Measurements from ENCODE around the gene ECE1.
A peak's percentile ranks its signal among the peaks of the same experiment; 100 is the strongest.
"Not testable (repeated sequence)": the region's sequence is repeated elsewhere in the genome, so short reads cannot be mapped to it uniquely, and the experiment has no call there.

Gene ECE1

DNA sequence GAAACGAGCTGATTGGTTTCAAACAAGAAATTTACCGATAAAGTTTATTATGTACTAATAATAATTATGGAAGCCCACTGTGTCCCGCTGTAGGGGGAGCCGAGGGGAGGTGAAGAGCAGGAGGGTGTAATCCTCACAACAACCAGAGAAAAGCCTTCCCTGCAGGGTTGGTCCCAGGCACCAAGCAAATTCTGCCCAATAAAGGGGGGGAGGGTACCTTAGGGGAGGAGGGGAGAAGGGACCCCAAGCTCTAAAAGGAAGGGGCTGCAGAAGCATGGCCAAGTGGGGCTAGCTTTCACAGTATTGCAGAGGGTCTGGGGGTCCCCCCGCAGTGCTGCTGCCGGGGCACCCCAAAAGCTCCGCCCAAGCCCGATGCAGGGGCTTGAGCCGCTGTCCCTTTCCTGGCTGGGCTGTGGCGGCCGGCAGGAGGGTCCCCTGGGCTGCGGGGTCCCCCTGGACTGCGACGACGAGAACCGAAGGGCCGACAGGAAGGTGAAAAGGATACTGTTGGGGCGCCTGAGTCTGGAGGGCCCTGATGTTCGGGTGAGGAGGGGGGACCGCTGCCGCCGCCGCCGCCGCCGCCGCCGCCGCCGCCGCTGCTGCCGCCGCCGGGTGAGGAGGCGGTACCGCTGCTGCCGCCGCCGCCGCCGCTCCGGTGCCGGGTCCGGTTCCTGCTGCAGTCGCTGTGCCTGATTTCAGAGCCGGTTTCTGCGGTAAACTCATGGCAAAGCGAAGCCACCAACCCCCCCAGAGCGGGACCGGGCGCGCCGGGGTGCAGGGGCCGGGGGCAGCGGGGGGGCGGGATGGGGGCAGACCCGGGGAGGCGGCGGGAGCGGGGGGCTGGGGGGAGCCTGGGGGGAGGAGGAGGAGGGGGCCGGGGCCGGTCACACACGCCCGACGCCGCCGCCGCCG is 114.3 kb downstream of the ECE1 start:
- ATAC-seq = peak; percentile 5 to 6

GRCh38 chr1:21175324-21175669 is 115.0 kb downstream of the ECE1 start:
- ATAC-seq = no peak

DNA sequence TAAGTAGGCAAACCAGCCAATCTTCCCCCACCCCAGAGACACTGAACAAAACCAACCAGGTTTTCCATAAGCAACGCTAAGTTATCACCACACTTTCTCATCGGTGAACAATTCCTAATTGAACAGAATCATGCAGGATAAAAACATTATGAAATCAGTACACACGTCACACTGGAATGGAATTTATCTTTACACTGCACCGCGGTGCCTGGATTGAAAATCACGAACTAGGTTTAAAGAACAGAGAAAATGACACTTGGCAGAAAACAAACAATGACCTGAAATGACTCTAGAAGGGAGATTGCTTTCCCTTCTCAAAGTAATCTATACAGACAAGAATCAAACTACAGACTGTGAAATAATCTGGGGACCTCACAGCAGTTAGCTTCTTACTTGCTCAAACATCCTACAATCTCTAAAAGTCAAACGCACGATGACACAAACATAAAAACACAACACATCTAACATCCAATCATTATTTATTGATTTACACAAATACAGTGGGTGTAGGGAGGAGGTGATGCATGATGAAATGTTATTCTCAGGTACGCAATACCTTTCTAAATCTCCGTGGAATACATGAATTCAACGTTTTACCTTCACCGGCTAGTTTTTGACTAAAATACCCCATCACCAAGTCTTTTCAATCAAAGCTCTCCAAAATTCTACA is 115.5 kb downstream of the ECE1 start:
- no peak for ATAC-seq

DNA sequence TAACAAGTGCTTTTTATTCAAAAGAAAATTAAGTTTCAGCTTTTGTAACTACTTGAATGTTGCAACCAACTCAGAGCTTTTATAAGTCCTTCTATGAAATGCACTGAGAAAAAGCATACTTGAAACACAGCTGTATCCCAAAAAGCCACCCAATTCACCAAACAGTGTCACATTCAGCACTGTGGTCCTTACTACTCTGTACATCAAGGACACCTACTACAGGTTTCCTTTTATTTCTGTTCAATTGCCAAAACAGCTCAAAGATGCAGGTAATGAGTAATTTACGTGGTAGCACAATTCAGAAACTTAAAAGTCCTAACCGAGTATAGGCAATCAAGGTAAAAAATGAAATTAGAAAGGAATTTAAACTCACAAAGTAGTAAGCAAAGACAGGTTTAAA is 116.0 kb downstream of the ECE1 start:
- ATAC-seq = no peak

- ATAC-seq = not testable (repeated sequence)
Measured at GRCh38 chr1:21173096-21173495, 117.2 kb downstream of the ECE1 start.

- ATAC-seq = not testable (repeated sequence)
Measured at GRCh38 chr1:21170837-21171236, 119.4 kb downstream of the ECE1 start.

DNA sequence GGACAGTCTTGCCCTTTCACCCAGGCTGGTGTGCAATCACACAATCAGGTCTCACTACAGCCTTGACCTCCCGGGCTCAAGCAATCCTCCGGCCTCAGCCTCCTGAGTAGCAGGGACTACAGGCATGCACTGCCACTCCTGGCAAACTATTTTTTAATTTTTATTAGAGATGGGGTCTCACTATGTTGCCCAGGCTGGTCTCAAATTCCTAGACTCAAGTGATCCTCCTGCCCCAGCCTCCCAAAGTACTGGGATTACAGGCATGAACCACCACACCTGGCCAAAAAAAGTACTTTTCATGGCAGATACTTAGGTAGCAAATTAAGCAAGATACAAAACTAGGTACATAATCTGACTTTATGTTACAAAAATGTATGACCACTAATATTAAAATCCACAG is 121.8 kb downstream of the ECE1 start:
- ATAC-seq = no peak

Data from activated CD4-positive, CD25-positive, alpha-beta regulatory T cell treated with anti-CD3 and anti-CD28 coated beads, Interleukin-2, amount 50 U/mL, for 24 hours (primary cell).